ENCODE results near the gene TIMM44.

DNA sequence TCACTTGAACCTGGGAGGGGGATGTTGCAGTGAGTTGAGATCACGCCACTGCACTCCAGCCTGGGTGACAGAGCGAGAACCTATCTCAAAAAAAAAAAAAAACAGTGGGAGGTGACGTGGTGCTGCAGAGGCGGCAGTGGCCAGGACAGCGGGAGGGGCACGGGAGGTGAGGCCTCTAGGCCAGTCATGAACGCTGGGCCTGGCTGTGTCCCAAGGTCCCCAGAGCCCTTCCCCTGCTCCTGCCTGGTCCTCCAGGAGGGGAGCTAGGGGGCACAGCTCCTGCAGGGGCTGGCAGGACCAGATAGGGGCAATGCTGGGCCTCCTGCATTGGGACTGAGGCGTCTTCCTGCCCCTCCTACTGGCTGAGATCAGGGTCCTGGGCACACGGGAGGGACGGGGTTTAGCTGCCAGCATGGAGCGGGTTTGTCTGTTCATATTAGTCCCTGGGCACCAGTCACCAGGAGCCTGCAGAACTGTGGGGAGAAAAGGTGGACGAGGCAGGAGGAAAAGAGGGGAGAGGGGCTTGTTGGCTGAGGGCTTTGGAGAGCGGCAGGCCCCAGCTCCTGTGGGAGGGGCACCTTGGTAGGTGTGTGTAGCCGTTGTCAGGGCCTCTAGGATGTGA, 35.3 kb downstream of the TIMM44 start:
- TF ChIP-seq EZH2 (IDR thresholded peaks at IDR 0.05; ENCODE audit: low read depth), result no peak
- TF ChIP-seq, protein P1, sequence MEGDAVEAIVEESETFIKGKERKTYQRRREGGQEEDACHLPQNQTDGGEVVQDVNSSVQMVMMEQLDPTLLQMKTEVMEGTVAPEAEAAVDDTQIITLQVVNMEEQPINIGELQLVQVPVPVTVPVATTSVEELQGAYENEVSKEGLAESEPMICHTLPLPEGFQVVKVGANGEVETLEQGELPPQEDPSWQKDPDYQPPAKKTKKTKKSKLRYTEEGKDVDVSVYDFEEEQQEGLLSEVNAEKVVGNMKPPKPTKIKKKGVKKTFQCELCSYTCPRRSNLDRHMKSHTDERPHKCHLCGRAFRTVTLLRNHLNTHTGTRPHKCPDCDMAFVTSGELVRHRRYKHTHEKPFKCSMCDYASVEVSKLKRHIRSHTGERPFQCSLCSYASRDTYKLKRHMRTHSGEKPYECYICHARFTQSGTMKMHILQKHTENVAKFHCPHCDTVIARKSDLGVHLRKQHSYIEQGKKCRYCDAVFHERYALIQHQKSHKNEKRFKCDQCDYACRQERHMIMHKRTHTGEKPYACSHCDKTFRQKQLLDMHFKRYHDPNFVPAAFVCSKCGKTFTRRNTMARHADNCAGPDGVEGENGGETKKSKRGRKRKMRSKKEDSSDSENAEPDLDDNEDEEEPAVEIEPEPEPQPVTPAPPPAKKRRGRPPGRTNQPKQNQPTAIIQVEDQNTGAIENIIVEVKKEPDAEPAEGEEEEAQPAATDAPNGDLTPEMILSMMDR (conservative IDR thresholded peaks at IDR 0.05), result no peak
